Naive thymus-derived CD4-positive, alpha-beta T cell (primary cell): Measurements from ENCODE around the gene MTHFD2L. TPM values are rescaled to one million over a fixed set of nuclear protein-coding genes. Genes with fewer than 3 reads are reported as not detected.

Experiments used
- ATAC-seq: fragments of 150-1000 bp; cut with Tn5 transposase; 2 replicates; pipeline ENCODE4 v1.10.0; 2021; ENCODE audit warnings: mild to moderate bottlenecking, moderate library complexity
- CTCF ChIA-PET: fragments of 350-600 bp; sonication (Branson Sonifier 250); formaldehyde crosslinking; loops from one replicate; lab custom pipeline; 2021; ENCODE audit warnings: antibody characterized with exemption; lab: Charles Lee
- POLR2A ChIA-PET: fragments of 350-600 bp; sonication (Branson Sonifier 250); formaldehyde crosslinking; loops from one replicate; lab custom pipeline; 2021; ENCODE audit warnings: antibody characterized with exemption, inconsistent platforms; lab: Charles Lee
- DNase-seq, 9 donors: peaks; one replicate each; pipeline versions ENCODE4 v3.0.0 to v3.0.0-alpha.2; 2020 to 2022; ENCODE audit warnings: mixed read lengths in 1 of 9
- H3K27ac ChIP-seq: one replicate; pipeline ENCODE4 v1.7.0; 2013; ENCODE audit warnings: mild to moderate bottlenecking, low read depth, low read length, moderate library complexity
- H3K27me3 ChIP-seq, 2 donors: one replicate each; pipeline ENCODE4 v1.7.0; 2013; ENCODE audit warnings: low read length in 2 of 2, mild to moderate bottlenecking in 2 of 2, moderate library complexity in 2 of 2; ENCODE audit not compliant: control insufficient read depth in 2 of 2, insufficient read depth in 2 of 2
- H3K36me3 ChIP-seq, 3 experiments: 1 replicate in 2 of 3; 2 replicates in 1 of 3; pipeline ENCODE4 v1.7.0; 2013; ENCODE audit warnings: low read length in 3 of 3, mild to moderate bottlenecking in 3 of 3, moderate library complexity in 1 of 3; ENCODE audit not compliant: insufficient read depth in 3 of 3, control insufficient read depth in 2 of 3
- H3K4me1 ChIP-seq, 2 donors: one replicate each; pipeline ENCODE4 v1.7.0; 2013; ENCODE audit warnings: low read length in 2 of 2, mild to moderate bottlenecking in 2 of 2, moderate library complexity in 1 of 2; ENCODE audit not compliant: control insufficient read depth in 2 of 2, insufficient read depth in 2 of 2
- H3K4me3 ChIP-seq: 2 replicates; pipeline ENCODE4 v1.7.0; 2013; ENCODE audit warnings: mild to moderate bottlenecking, low read length
- H3K9me3 ChIP-seq, 3 experiments: 1 replicate in 2 of 3; 2 replicates in 1 of 3; pipeline ENCODE4 v1.7.0; 2013; ENCODE audit warnings: low read length in 3 of 3; ENCODE audit not compliant: control insufficient read depth in 2 of 3
- H3K27ac Mint-ChIP-seq, 9 donors: one replicate each; pipeline ENCODE4 v1.8.0; 2020 to 2022; ENCODE audit warnings: mixed read lengths in 9 of 9, mild to moderate bottlenecking in 8 of 9, moderate library complexity in 5 of 9, inconsistent platforms in 2 of 9
- H3K27me3 Mint-ChIP-seq, 5 donors: one replicate each; pipeline ENCODE4 v1.8.0; 2021 to 2022; ENCODE audit warnings: mixed read lengths in 5 of 5, mild to moderate bottlenecking in 1 of 5
- H3K36me3 Mint-ChIP-seq, 5 donors: one replicate each; pipeline ENCODE4 v1.8.0; 2020 to 2022; ENCODE audit warnings: mixed read lengths in 5 of 5, mild to moderate bottlenecking in 3 of 5, inconsistent platforms in 1 of 5
- H3K4me1 Mint-ChIP-seq, 7 donors: one replicate each; pipeline ENCODE4 v1.8.0; 2020 to 2022; ENCODE audit warnings: mixed read lengths in 7 of 7, mild to moderate bottlenecking in 3 of 7, inconsistent platforms in 1 of 7
- H3K4me3 Mint-ChIP-seq, 10 donors: one replicate each; pipeline ENCODE4 v1.8.0; 2020 to 2022; ENCODE audit warnings: mild to moderate bottlenecking in 10 of 10, mixed read lengths in 10 of 10, moderate library complexity in 6 of 10, inconsistent platforms in 2 of 10
- H3K9me3 Mint-ChIP-seq, 11 donors: one replicate each; pipeline ENCODE4 v1.8.0; 2020 to 2022; ENCODE audit warnings: mixed read lengths in 11 of 11, mild to moderate bottlenecking in 4 of 11, inconsistent platforms in 1 of 11, moderate library complexity in 1 of 11
- intact Hi-C, 2 donors: fragments of 100-400 bp; cut with micrococcal nuclease; formaldehyde crosslinking; loops; one replicate each; pipeline ENCODE4 v1.15.1; 2023
- polyA plus RNA-seq, 2 donors: library from polyadenylated mRNA; unstranded; fragments of 300-500 nt; fragmentation: Illumina TruSeq; gene quantifications; one replicate each; pipeline ENCODE4 v1.2.3, GENCODE V29; 2021
- total RNA-seq, 6 experiments: library from RNA in 5 of 6; stranded (reverse) in 5 of 6; gene quantifications; 1 replicate in 5 of 6; 2 replicates in 1 of 6; pipeline ENCODE4 v1.2.3 and lab custom pipeline; 2021 to 2026

MTHFD2L gene
- total and polyA plus RNA-seq, 7 experiments from 2014 or later = 2.3 to 13.7 (median 10.2) TPM

- Histone ChIP-seq H3K4me1 (no peaks in the 10 kb centered on the region), H3K27ac (no peak overlapping the region), H3K4me3 (no peak overlapping the region), H3K9me3 (no peaks in the 10 kb centered on the region), H3K36me3 (no peaks in the 10 kb centered on the region), H3K27me3 (no peaks in the 10 kb centered on the region)
- Mint-ChIP-seq H3K27ac (no peak overlapping the region), H3K4me1 (peaks cover 4 to 12% (median 6%) of the 10 kb centered on the region in 7 donors), H3K36me3 (peaks cover 0 to 11% (median 5%) of the 10 kb centered on the region in 5 donors), H3K4me3 (no peak overlapping the region), H3K27me3 (no peaks in the 10 kb centered on the region), H3K9me3 (peaks cover 0 to 5% (median 0%) of the 10 kb centered on the region in 11 donors)
- CTCF ChIA-PET = interaction anchor here (1.5 kb wide), 1 partner anchor 9 kb away, joined by 7 read pairs; no protein-coding TSS in a partner anchor
- POLR2A ChIA-PET = no interaction called here
- no peak for DNase-seq
- intact Hi-C loops = no loop called here
- ATAC-seq = no peak
These were observed 79.6 kb downstream of the MTHFD2L start for GRCh38 chr4:74237425-74237966.

DNA sequence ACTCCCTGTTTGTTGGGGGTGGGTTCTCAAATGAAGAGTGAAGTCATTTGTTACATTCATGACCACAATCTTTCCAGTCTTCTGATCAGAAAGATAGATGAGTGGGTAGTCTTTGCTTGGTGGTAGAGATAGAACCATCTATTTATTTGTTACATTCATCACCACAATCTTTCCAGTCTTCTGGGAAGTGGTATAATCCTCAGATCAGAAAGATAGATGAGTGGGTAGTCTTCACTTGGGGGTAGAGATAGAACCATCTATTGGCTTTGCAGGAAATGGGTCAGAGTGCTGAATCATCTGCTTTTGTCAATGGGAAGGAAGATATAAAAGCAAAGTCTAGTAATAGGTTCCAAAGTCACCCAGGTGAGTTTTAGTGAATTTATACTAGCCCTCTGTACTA, 86.1 kb downstream of the MTHFD2L start:
- ChIA-PET POLR2A (no interaction called here), CTCF (interaction anchor here (1.4 kb wide), 1 partner anchor 16 kb away, joined by 3 read pairs; no protein-coding TSS in a partner anchor)
- Mint-ChIP-seq H3K27ac (no peak overlapping the region), H3K4me3 (no peak overlapping the region), H3K4me1 (peaks cover 0 to 6% (median 0%) of the 10 kb centered on the region in 7 donors), H3K9me3 (peaks cover 0 to 9% (median 2%) of the 10 kb centered on the region in 11 donors), H3K36me3 (peaks cover 0 to 6% (median 3%) of the 10 kb centered on the region in 5 donors), H3K27me3 (no peaks in the 10 kb centered on the region)
- DNase-seq = no peak
- Histone ChIP-seq H3K9me3 (no peaks in the 10 kb centered on the region), H3K27ac (no peak overlapping the region), H3K4me3 (no peak overlapping the region), H3K27me3 (no peaks in the 10 kb centered on the region), H3K4me1 (no peaks in the 10 kb centered on the region), H3K36me3 (no peaks in the 10 kb centered on the region)
- ATAC-seq = peak; percentile 61
- intact Hi-C loops = no loop called here

GRCh38 chr4:74252933-74253332, 95.0 kb downstream of the MTHFD2L start:
- H3K36me3 ChIP-seq = no peaks in the 10 kb centered on the region
- DNase-seq = no peak
- no peak overlapping the region for H3K27ac Mint-ChIP-seq
- intact Hi-C loops = no loop called here
- ChIA-PET POLR2A (no interaction called here), CTCF (no interaction called here)
- H3K9me3 Mint-ChIP-seq = peaks cover 6 to 49% (median 17%) of the 10 kb centered on the region in 11 donors
- peaks cover 5 to 41% (median 23%) of the 10 kb centered on the region in 5 donors for H3K36me3 Mint-ChIP-seq
- no peak for ATAC-seq
- no peaks in the 10 kb centered on the region for H3K4me1 Mint-ChIP-seq
- no peaks in the 10 kb centered on the region for H3K27me3 ChIP-seq
- H3K27me3 Mint-ChIP-seq = no peaks in the 10 kb centered on the region
- H3K9me3 ChIP-seq = peaks cover 0 to 9% (median 0%) of the 10 kb centered on the region in 3 experiments
- no peak overlapping the region for H3K4me3 ChIP-seq
- no peak overlapping the region for H3K27ac ChIP-seq
- H3K4me1 ChIP-seq = no peaks in the 10 kb centered on the region
- H3K4me3 Mint-ChIP-seq = no peak overlapping the region

- Mint-ChIP-seq H3K27me3 (no peaks in the 10 kb centered on the region), H3K9me3 (peaks cover 6 to 49% (median 16%) of the 10 kb centered on the region in 11 donors), H3K36me3 (peaks cover 5 to 43% (median 23%) of the 10 kb centered on the region in 5 donors)
These were observed 96.5 kb downstream of the MTHFD2L start for GRCh38 chr4:74254386-74254785.

DNA sequence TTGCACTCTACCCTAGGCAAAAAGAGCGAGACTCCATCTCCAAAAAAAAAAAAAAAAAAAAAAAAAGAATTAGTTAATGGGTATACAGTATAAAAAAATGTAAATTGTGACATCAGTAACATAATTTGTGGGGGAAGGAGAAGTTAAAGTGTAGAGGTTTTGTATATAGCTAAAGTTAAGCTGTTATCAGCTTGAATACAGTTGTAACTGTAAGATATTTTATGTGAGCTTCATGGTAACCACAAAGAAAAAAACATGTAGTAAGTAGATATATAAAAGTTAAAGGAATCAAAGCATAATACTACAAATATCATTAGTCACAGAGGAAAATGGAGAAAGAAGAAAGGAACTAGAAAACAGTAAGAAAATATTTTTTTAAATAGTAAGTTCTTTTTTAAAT, 97.2 kb downstream of the MTHFD2L start:
- no peak overlapping the region for H3K4me3 ChIP-seq
- no peaks in the 10 kb centered on the region for H3K27me3 Mint-ChIP-seq
- no peaks in the 10 kb centered on the region for H3K4me1 Mint-ChIP-seq
- CTCF ChIA-PET = interaction anchor here (0.7 kb wide), 1 partner anchor 26 kb away, joined by 3 read pairs; no protein-coding TSS in a partner anchor
- H3K27me3 ChIP-seq = no peaks in the 10 kb centered on the region
- DNase-seq (no peak), ATAC-seq (no peak)
- H3K27ac ChIP-seq = no peak overlapping the region
- peaks cover 6 to 41% (median 15%) of the 10 kb centered on the region in 11 donors for H3K9me3 Mint-ChIP-seq
- no peak overlapping the region for H3K27ac Mint-ChIP-seq
- H3K4me3 Mint-ChIP-seq = no peak overlapping the region
- POLR2A ChIA-PET = no interaction called here
- no peaks in the 10 kb centered on the region for H3K36me3 ChIP-seq
- intact Hi-C loops = no loop called here
- H3K36me3 Mint-ChIP-seq = peaks cover 5 to 36% (median 19%) of the 10 kb centered on the region in 5 donors
- no peaks in the 10 kb centered on the region for H3K4me1 ChIP-seq
- H3K9me3 ChIP-seq = peaks cover 0 to 9% (median 0%) of the 10 kb centered on the region in 3 experiments

More at GRCh38 chr4:74254386-74254785, 96.5 kb downstream of the MTHFD2L start:
- DNase-seq = no peak
- H3K27me3 ChIP-seq = no peaks in the 10 kb centered on the region
- Mint-ChIP-seq H3K27ac (no peak overlapping the region), H3K4me1 (no peaks in the 10 kb centered on the region), H3K4me3 (no peak overlapping the region)
- no peak overlapping the region for H3K4me3 ChIP-seq
- intact Hi-C loops = no loop called here
- no peak overlapping the region for H3K27ac ChIP-seq
- peaks cover 0 to 9% (median 0%) of the 10 kb centered on the region in 3 experiments for H3K9me3 ChIP-seq
- no peak for ATAC-seq
- POLR2A ChIA-PET = no interaction called here
- CTCF ChIA-PET = no interaction called here
- no peaks in the 10 kb centered on the region for H3K36me3 ChIP-seq
- H3K4me1 ChIP-seq = no peaks in the 10 kb centered on the region

- Histone ChIP-seq H3K9me3 (no peaks in the 10 kb centered on the region), H3K27ac (no peak overlapping the region), H3K4me3 (no peak overlapping the region), H3K4me1 (no peaks in the 10 kb centered on the region), H3K36me3 (no peaks in the 10 kb centered on the region), H3K27me3 (no peaks in the 10 kb centered on the region)
- Mint-ChIP-seq H3K27ac (no peak overlapping the region), H3K4me1 (no peaks in the 10 kb centered on the region), H3K4me3 (no peak overlapping the region), H3K9me3 (peaks cover 0 to 5% (median 0%) of the 10 kb centered on the region in 11 donors), H3K27me3 (no peaks in the 10 kb centered on the region), H3K36me3 (peaks cover 0 to 4% (median 0%) of the 10 kb centered on the region in 5 donors)
- ChIA-PET CTCF (no interaction called here), POLR2A (no interaction called here)
- DNase-seq (no peak), ATAC-seq (no peak)
- intact Hi-C loops = no loop called here
These were observed 101.0 kb downstream of the MTHFD2L start for GRCh38 chr4:74258963-74259362.

DNA sequence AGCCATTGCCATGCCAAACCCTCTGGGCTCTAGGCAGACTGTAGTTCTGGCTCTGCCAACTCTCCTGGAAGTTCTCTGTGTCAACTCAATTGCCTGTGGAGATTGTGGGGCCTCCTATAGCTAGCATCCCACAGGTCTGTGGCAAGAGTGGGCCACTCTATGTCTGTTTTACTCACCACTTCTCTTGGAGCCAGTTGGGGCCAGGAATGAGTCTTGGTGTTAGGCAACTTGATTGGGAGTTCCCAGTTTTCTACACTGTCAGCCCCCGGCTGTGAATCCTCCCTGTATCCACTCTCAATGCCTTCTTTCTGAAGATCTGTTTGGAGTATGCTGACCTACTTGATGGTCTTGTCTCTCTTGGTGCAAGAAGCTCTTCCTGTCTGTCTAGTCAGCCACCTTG, 102.1 kb downstream of the MTHFD2L start:
- intact Hi-C loops = no loop called here
- CTCF ChIA-PET = no interaction called here
- no peak overlapping the region for H3K27ac ChIP-seq
- Mint-ChIP-seq H3K36me3 (peaks cover 0 to 3% (median 0%) of the 10 kb centered on the region in 5 donors), H3K4me1 (no peaks in the 10 kb centered on the region), H3K9me3 (no peaks in the 10 kb centered on the region), H3K27ac (no peak overlapping the region), H3K27me3 (no peaks in the 10 kb centered on the region), H3K4me3 (no peak overlapping the region)
- no peak for DNase-seq
- no peaks in the 10 kb centered on the region for H3K36me3 ChIP-seq
- H3K27me3 ChIP-seq = no peaks in the 10 kb centered on the region
- no peaks in the 10 kb centered on the region for H3K9me3 ChIP-seq
- H3K4me1 ChIP-seq = no peaks in the 10 kb centered on the region
- POLR2A ChIA-PET = no interaction called here
- ATAC-seq = no peak
- H3K4me3 ChIP-seq = no peak overlapping the region
